K562 (cell line): ENCODE measurements around the gene SLC30A9.

Experiments used
- CHD4 ChIP-seq: fragments of 200-600 bp; sonication (generic); IDR thresholded peaks from 3 replicates; pipeline ENCODE4 v1.6.1; 2012; ENCODE audit warnings: low read depth, mild to moderate bottlenecking, mixed read lengths, low read length, inconsistent platforms; ENCODE audit not compliant: insufficient read depth, insufficient replicate concordance, poor library complexity, severe bottlenecking
- E2F1 ChIP-seq: sonication (generic); formaldehyde crosslinking; IDR thresholded peaks from 2 replicates; pipeline ENCODE4 v1.8.1; 2023; ENCODE audit warnings: mild to moderate bottlenecking, missing genetic modification reagents, moderate library complexity
- HCFC1 ChIP-seq: IDR thresholded peaks from 2 replicates; pipeline ENCODE4 v1.6.1; 2012; ENCODE audit warnings: low read depth, low read length, improper control_type of control experiment
- NR2C2 ChIP-seq, 2 experiments: fragments of 200-800 bp in 1 of 2; sonication (Bioruptor generic) in 1 of 2; sonication (generic) in 1 of 2; formaldehyde crosslinking in 1 of 2; IDR thresholded peaks; 2 replicates each; pipeline versions ENCODE4 v1.6.1 to v1.8.0; 2016 to 2022; ENCODE audit warnings: mild to moderate bottlenecking in 1 of 2, missing compliant biosample characterization in 1 of 2, missing genetic modification characterization in 1 of 2, missing genetic modification reagents in 1 of 2
- PATZ1 ChIP-seq: fragments of 250-450 bp; sonication (Bioruptor Pico); IDR thresholded peaks from 2 replicates; pipeline ENCODE4 v1.5.0; 2020; ENCODE audit warnings: mild to moderate bottlenecking, borderline replicate concordance
- REST ChIP-seq, 2 experiments: fragments of 450-650 bp; formaldehyde crosslinking in 1 of 2; IDR thresholded peaks; 2 replicates each; pipeline versions ENCODE4 v1.4.0 to v1.6.1; 2014 to 2020; ENCODE audit warnings: mild to moderate bottlenecking in 2 of 2, borderline replicate concordance in 1 of 2, low read depth in 1 of 2
- SP1 ChIP-seq: sonication (generic); formaldehyde crosslinking; IDR thresholded peaks from 2 replicates; pipeline ENCODE4 v1.8.1; 2022; ENCODE audit warnings: mild to moderate bottlenecking, missing genetic modification reagents
- TF ChIP-seq, protein P1 (sequence below): fragments of 250-450 bp; sonication (Bioruptor Pico); IDR thresholded peaks from 2 replicates; pipeline ENCODE4 v1.4.0; 2020; ENCODE audit warnings: mild to moderate bottlenecking, moderate library complexity, borderline replicate concordance

GRCh38 chr4:41964401-41964800, 25.9 kb upstream of the SLC30A9 start:
- TF ChIP-seq E2F1 (no peak), PATZ1 (CRISPR knock-in tag) (no peak), CHD4 (no peak), SP1 (CRISPR knock-in tag) (no peak), HCFC1 (no peak), NR2C2 (CRISPR knock-in tag; IDR thresholded peaks at IDR 0.05) (no peak), NR2C2 (tag; IDR thresholded peaks at IDR 0.05) (no peak), REST (IDR thresholded peaks at IDR 0.05; ENCODE audit: borderline replicate concordance) (no peak), REST (CRISPR knock-in tag; IDR thresholded peaks at IDR 0.05; ENCODE audit: low read depth) (no peak)
- TF ChIP-seq, protein P1, sequence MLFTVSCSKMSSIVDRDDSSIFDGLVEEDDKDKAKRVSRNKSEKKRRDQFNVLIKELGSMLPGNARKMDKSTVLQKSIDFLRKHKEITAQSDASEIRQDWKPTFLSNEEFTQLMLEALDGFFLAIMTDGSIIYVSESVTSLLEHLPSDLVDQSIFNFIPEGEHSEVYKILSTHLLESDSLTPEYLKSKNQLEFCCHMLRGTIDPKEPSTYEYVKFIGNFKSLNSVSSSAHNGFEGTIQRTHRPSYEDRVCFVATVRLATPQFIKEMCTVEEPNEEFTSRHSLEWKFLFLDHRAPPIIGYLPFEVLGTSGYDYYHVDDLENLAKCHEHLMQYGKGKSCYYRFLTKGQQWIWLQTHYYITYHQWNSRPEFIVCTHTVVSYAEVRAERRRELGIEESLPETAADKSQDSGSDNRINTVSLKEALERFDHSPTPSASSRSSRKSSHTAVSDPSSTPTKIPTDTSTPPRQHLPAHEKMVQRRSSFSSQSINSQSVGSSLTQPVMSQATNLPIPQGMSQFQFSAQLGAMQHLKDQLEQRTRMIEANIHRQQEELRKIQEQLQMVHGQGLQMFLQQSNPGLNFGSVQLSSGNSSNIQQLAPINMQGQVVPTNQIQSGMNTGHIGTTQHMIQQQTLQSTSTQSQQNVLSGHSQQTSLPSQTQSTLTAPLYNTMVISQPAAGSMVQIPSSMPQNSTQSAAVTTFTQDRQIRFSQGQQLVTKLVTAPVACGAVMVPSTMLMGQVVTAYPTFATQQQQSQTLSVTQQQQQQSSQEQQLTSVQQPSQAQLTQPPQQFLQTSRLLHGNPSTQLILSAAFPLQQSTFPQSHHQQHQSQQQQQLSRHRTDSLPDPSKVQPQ: no peak
